Trophoblast cell (in vitro differentiated cells and primary cell): ENCODE measurements around the gene EDNRA.

Experiments
- DNase-seq, 2 donors: peaks; one replicate each; pipeline ENCODE4 v3.0.0-alpha.2; 2016
- H2AFZ ChIP-seq: 2 replicates; pipeline ENCODE4 v1.6.1; 2013; ENCODE audit warnings: low read length, moderate library complexity, mild to moderate bottlenecking; ENCODE audit not compliant: insufficient read depth, poor library complexity
- H2AK5ac ChIP-seq: 2 replicates; pipeline ENCODE4 v1.6.1; 2013; ENCODE audit warnings: mild to moderate bottlenecking, low read length
- H2BK120ac ChIP-seq: 2 replicates; pipeline ENCODE4 v1.6.1; 2013; ENCODE audit warnings: low read length, mild to moderate bottlenecking, moderate library complexity; ENCODE audit not compliant: insufficient read depth, poor library complexity
- H2BK12ac ChIP-seq: 2 replicates; pipeline ENCODE4 v1.6.1; 2013; ENCODE audit warnings: mild to moderate bottlenecking, low read length, moderate library complexity
- H2BK5ac ChIP-seq: 2 replicates; pipeline ENCODE4 v1.6.1; 2013; ENCODE audit warnings: low read length, low read depth, moderate library complexity, mild to moderate bottlenecking; ENCODE audit not compliant: poor library complexity
- H3K14ac ChIP-seq: 2 replicates; pipeline ENCODE4 v1.6.1; 2013; ENCODE audit warnings: mild to moderate bottlenecking, low read length
- H3K18ac ChIP-seq: 2 replicates; pipeline ENCODE4 v1.6.1; 2013; ENCODE audit warnings: mild to moderate bottlenecking, low read length
- H3K23ac ChIP-seq: 2 replicates; pipeline ENCODE4 v1.6.1; 2013; ENCODE audit warnings: low read length
- H3K27ac ChIP-seq: 2 replicates; pipeline ENCODE4 v1.5.1; 2013; ENCODE audit warnings: low read depth, mild to moderate bottlenecking, inconsistent platforms, low read length, moderate library complexity
- H3K27me3 ChIP-seq: 2 replicates; pipeline ENCODE4 v1.6.1; 2013; ENCODE audit warnings: inconsistent platforms, mild to moderate bottlenecking, low read length, moderate library complexity; ENCODE audit not compliant: insufficient read depth
- H3K36me3 ChIP-seq, 2 experiments: 1 replicate in 1 of 2; 2 replicates in 1 of 2; pipeline ENCODE4 v1.6.1; 2013; ENCODE audit warnings: low read length in 2 of 2, mild to moderate bottlenecking in 2 of 2, moderate library complexity in 1 of 2; ENCODE audit not compliant: insufficient read depth in 2 of 2, control insufficient read depth in 1 of 2
- H3K4ac ChIP-seq: 2 replicates; pipeline ENCODE4 v1.6.1; 2013; ENCODE audit warnings: low read depth, mild to moderate bottlenecking, low read length, moderate library complexity
- H3K4me1 ChIP-seq, 2 experiments: 1 replicate in 1 of 2; 2 replicates in 1 of 2; pipeline ENCODE4 v1.6.1; 2013; ENCODE audit warnings: low read length in 2 of 2, mild to moderate bottlenecking in 2 of 2, moderate library complexity in 1 of 2; ENCODE audit not compliant: insufficient read depth in 2 of 2, control insufficient read depth in 1 of 2
- H3K4me2 ChIP-seq: 2 replicates; pipeline ENCODE4 v1.6.1; 2013; ENCODE audit warnings: inconsistent platforms, mild to moderate bottlenecking, low read length, moderate library complexity
- H3K4me3 ChIP-seq: 2 replicates; pipeline ENCODE4 v1.5.1; 2013; ENCODE audit warnings: mild to moderate bottlenecking, low read depth, low read length, inconsistent platforms
- H3K79me1 ChIP-seq: one replicate; pipeline ENCODE4 v1.6.1; 2013; ENCODE audit warnings: low read length
- H3K79me2 ChIP-seq: 2 replicates; pipeline ENCODE4 v1.6.1; 2013; ENCODE audit warnings: low read length, mild to moderate bottlenecking; ENCODE audit not compliant: control insufficient read depth, insufficient read depth, poor library complexity
- H3K9ac ChIP-seq: 2 replicates; pipeline ENCODE4 v1.6.1; 2013; ENCODE audit warnings: mild to moderate bottlenecking, low read length
- H3K9me3 ChIP-seq: 2 replicates; pipeline ENCODE4 v1.6.1; 2013; ENCODE audit warnings: low read depth, mild to moderate bottlenecking, control low read depth, inconsistent platforms, low read length; ENCODE audit not compliant: insufficient read depth
- H4K12ac ChIP-seq: 2 replicates; pipeline ENCODE4 v1.6.1; 2013; ENCODE audit warnings: low read depth, mild to moderate bottlenecking, low read length, moderate library complexity
- H4K8ac ChIP-seq: 2 replicates; pipeline ENCODE4 v1.6.1; 2013; ENCODE audit warnings: low read depth, mild to moderate bottlenecking, low read length, moderate library complexity
- H4K91ac ChIP-seq: one replicate; pipeline ENCODE4 v1.6.1; 2013; ENCODE audit warnings: low read depth, mild to moderate bottlenecking, low read length, moderate library complexity
- WGBS: extraction: QIAGEN DNeasy Blood & Tissue Kit; methylation state at CpG from one replicate; pipeline ENCODE4 v1.1.7; 2013; ENCODE audit warnings: missing lambda C conversion rate; ENCODE audit not compliant: insufficient read length, insufficient coverage; ENCODE audit errors: extremely low coverage; 5-methylcytosine and 5-hydroxymethylcytosine counted together

The EDNRA gene

GRCh38 chr4:147513952-147514351 is 33.1 kb downstream of the EDNRA start:
- Histone ChIP-seq H2AFZ (no peak overlapping the region), H2BK5ac (no peak overlapping the region), H3K4me1 (peaks cover 2 to 3% of the 10 kb centered on the region in 2 experiments), H3K23ac (no peak overlapping the region), H3K9ac (no peak overlapping the region), H3K14ac (no peak overlapping the region), H3K4me2 (no peak overlapping the region), H3K9me3 (no peaks in the 10 kb centered on the region), H4K91ac (no peak overlapping the region), H2AK5ac (no peak overlapping the region), H3K4me3 (no peak overlapping the region), H4K8ac (no peak overlapping the region), H3K27ac (no peak overlapping the region), H2BK12ac (no peak overlapping the region), H3K36me3 (no peaks in the 10 kb centered on the region), H3K4ac (no peak overlapping the region), H2BK120ac (no peak overlapping the region), H3K79me1 (no peaks in the 10 kb centered on the region), H4K12ac (no peak overlapping the region), H3K79me2 (no peaks in the 10 kb centered on the region), H3K18ac (no peak overlapping the region), H3K27me3 (no peaks in the 10 kb centered on the region)
- DNase-seq = no peak
- no CpG with 5 or more reads among the region's 6 CpGs for WGBS

GRCh38 chr4:147515220-147515936 is 34.5 kb downstream of the EDNRA start:
- no peak overlapping the region for H3K23ac ChIP-seq
- H4K91ac ChIP-seq = no peak overlapping the region
- no peak overlapping the region for H2AK5ac ChIP-seq
- H3K14ac ChIP-seq = no peak overlapping the region
- no peak overlapping the region for H2BK12ac ChIP-seq
- H4K8ac ChIP-seq = no peak overlapping the region
- no peak overlapping the region for H3K4ac ChIP-seq
- no peak overlapping the region for H3K4me3 ChIP-seq
- no peak overlapping the region for H3K9ac ChIP-seq
- WGBS = no CpG with 5 or more reads among the region's 1 CpG
- no peak for DNase-seq
- H3K18ac ChIP-seq = no peak overlapping the region
- H3K4me2 ChIP-seq = no peak overlapping the region
- no peak overlapping the region for H2BK5ac ChIP-seq
- H2BK120ac ChIP-seq = no peak overlapping the region
- no peak overlapping the region for H3K27ac ChIP-seq
- H3K79me2 ChIP-seq = no peaks in the 10 kb centered on the region
- H3K4me1 ChIP-seq = peaks cover 2 to 3% of the 10 kb centered on the region in 2 experiments
- no peak overlapping the region for H2AFZ ChIP-seq
- H3K9me3 ChIP-seq = no peaks in the 10 kb centered on the region
- H3K36me3 ChIP-seq = no peaks in the 10 kb centered on the region
- no peak overlapping the region for H4K12ac ChIP-seq
- H3K79me1 ChIP-seq = no peaks in the 10 kb centered on the region
- H3K27me3 ChIP-seq = no peaks in the 10 kb centered on the region

- no peak overlapping the region for H3K4me3 ChIP-seq
- WGBS = no CpG with 5 or more reads among the region's 1 CpG
Measured at GRCh38 chr4:147516133-147516532, 35.2 kb downstream of the EDNRA start.

GRCh38 chr4:147518086-147518485 is 37.2 kb downstream of the EDNRA start:
- no peak overlapping the region for H3K4me2 ChIP-seq

More at GRCh38 chr4:147516133-147516532, 35.2 kb downstream of the EDNRA start:
- Histone ChIP-seq H3K27me3 (no peaks in the 10 kb centered on the region), H3K14ac (no peak overlapping the region), H2BK5ac (no peak overlapping the region), H3K23ac (no peak overlapping the region), H3K4ac (no peak overlapping the region), H2AK5ac (no peak overlapping the region), H3K4me1 (peaks cover 2 to 3% of the 10 kb centered on the region in 2 experiments), H3K79me2 (no peaks in the 10 kb centered on the region), H3K79me1 (no peaks in the 10 kb centered on the region), H2BK12ac (peak overlapping the region; percentile 40), H2BK120ac (no peak overlapping the region), H3K4me2 (no peak overlapping the region), H3K9ac (no peak overlapping the region), H4K8ac (no peak overlapping the region), H3K18ac (no peak overlapping the region), H3K9me3 (no peaks in the 10 kb centered on the region), H4K12ac (no peak overlapping the region), H3K36me3 (no peaks in the 10 kb centered on the region), H2AFZ (no peak overlapping the region), H3K27ac (no peak overlapping the region), H4K91ac (no peak overlapping the region)
- DNase-seq = no peak

More at GRCh38 chr4:147518086-147518485, 37.2 kb downstream of the EDNRA start:
- Histone ChIP-seq H4K91ac (no peak overlapping the region), H3K9me3 (no peaks in the 10 kb centered on the region), H2BK120ac (no peak overlapping the region), H3K18ac (no peak overlapping the region), H3K27ac (no peak overlapping the region), H2BK5ac (no peak overlapping the region), H3K4me3 (no peak overlapping the region), H3K9ac (no peak overlapping the region), H3K14ac (no peak overlapping the region), H3K4ac (no peak overlapping the region), H4K8ac (no peak overlapping the region), H3K4me1 (no peaks in the 10 kb centered on the region), H4K12ac (no peak overlapping the region), H2AK5ac (no peak overlapping the region), H3K27me3 (no peaks in the 10 kb centered on the region), H2AFZ (no peak overlapping the region), H3K36me3 (no peaks in the 10 kb centered on the region), H3K79me2 (no peaks in the 10 kb centered on the region), H3K79me1 (no peaks in the 10 kb centered on the region), H2BK12ac (no peak overlapping the region), H3K23ac (no peak overlapping the region)
- DNase-seq = no peak
- WGBS = no CpG with 5 or more reads among the region's 2 CpGs
